Stimulated activated CD8-positive, alpha-beta memory T cell treated with anti-CD3 and anti-CD28 coated beads, Interleukin-4, amount 100 ng/mL, for 4 hours (primary cell): ENCODE measurements around the gene SH3TC1.
A peak's percentile ranks its signal among the peaks of the same experiment; 100 is the strongest.

ENCODE experiments used
- DNase-seq, 2 donors: peaks; one replicate each; pipeline ENCODE4 v3.0.0-alpha.2; 2020; ENCODE audit warnings: low read depth in 2 of 2, low spot score in 1 of 2

Gene SH3TC1

DNA sequence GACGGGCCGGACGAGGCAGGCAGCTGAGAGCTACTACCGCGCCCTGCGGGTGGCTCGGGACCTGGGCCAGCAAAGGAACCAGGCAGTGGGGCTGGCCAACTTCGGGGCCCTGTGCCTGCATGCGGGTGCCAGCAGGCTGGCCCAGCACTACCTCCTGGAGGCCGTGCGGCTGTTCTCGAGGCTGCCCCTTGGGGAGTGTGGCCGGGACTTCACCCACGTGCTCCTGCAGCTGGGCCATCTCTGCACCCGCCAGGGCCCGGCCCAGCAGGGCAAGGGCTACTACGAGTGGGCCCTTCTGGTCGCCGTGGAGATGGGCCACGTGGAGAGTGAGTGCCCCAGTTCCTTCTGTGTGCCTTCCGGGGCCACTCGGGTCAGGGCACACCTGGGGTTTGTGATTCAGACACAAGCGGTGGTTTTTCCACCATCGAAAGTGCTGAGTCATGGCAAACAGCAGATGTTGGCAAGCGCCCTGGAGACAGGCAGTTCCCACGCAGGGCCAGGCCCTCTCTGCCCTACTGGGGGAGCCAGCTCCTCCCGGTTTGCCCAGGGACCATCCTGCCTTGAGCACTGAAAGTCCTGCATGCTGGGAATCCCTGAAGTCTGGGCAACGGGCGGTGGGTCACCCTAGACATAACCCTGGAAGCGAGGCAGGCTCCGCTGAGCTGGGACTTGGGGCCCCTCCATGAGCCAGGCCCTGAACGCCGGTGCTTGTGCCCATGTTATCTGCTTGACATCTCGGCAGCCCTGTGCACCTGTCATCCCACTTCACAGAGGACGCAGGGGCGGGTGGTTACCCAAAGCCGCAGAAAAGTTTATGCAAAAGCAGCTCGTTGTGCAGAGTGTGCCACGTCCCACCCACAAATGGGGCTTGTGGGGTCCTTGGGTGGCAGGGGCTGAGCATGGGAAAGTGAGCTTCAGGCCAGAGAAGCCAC lies 29.5 kb downstream of the SH3TC1 start:
- peak; percentile 51 to 65 for DNase-seq

DNA sequence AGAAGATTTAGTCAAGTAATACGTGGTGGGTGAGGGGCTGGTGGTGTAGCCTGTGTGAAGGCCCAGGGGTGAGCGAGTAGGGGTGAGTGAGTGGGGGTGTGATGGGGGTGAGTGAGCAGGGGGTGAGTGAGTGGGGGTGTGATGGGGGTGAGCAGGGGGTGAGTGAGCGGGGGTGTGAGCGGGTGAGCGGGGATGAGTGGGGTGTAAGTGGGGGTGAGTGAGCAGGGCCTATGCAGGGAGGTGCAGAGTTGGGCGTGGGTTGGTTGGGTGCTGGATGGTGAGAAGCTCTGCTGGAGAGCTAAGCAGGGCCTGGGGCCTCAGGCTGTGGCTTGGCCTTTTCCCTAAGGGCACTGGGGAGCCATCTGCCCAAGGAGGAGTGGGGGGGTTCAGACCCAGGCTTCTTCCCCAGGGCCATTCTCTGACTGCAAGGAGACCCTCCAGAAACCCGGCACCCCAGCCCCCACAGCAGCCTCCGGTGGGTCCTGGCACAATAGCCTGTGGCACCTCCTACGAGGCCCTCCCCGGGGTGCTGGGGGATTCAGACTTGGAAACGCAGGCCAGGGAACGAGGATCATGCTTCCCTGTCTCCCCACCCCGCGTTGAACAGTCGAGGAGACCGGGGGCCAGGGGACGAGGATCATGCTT lies 30.4 kb downstream of the SH3TC1 start:
- peak; percentile 0 to 14 for DNase-seq

DNA sequence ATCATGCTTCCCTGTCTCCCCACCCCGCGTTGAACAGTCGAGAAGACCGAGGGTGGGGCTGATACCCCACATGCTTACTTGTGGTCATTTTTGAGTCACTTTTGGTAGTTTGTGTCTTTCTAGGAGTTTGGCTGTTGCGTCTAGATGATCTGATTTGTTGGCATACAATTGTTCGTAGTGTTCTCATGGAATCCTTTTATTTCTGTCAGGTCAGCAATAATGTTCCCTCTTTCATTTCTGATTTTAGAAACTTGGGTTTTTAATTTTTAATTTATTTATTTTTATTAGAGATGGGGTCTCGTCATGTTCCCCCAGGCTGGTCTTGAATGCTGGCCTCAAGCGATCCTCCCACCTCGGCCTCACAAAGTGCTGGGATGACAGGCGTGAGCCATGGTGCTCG lies 30.9 kb downstream of the SH3TC1 start:
- DNase-seq: no peak

GRCh38 chr4:8230891-8231290 lies 31.8 kb downstream of the SH3TC1 start:
- no peak for DNase-seq

DNA sequence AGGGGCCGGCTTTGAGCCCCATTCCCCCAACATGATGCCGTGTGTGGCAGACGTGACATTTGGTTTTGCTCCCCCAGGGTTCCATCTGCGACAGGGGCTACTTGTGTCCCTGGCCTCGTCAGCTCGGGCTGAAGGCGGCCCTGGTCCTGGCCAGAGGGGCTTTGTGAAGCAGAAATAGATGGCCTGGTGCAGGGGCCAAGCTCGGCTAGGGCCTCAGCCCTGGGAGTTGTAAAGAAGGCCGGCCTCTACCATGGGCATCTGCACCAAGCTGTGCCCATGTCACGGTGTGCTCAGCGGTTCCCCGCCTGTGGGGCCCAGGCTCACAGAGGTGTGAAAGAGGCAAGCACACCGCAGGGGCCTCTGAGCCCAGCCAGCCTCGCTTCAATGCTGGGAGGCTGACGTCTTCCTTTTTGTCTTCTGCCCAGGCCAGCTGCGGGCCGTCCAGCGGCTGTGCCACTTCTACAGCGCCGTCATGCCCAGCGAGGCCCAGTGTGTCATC lies 32.5 kb downstream of the SH3TC1 start:
- DNase-seq: no peak

DNA sequence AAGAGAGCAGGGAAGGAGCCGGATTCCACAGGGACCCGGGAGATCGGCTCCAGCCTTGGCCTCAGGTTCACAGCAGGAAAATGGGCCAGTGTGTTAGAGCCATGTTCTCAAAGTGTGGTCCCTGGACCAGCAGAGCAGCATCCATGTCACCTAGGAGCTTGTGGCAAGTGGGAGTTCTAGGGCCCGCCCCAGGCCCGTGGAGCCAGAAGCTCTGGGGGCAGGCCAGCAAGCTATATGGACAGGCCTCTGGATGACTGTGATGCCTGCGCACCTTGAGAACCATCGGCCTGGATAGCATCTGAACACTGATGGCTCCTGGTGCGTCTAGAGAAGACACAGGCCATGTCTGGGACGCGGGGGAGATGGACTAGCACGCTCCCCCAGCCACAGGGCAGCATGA lies 33.7 kb downstream of the SH3TC1 start:
- no peak for DNase-seq

GRCh38 chr4:8233672-8234484 lies 34.8 kb downstream of the SH3TC1 start:
- no peak for DNase-seq

GRCh38 chr4:8234715-8235114 lies 35.6 kb downstream of the SH3TC1 start:
- no peak for DNase-seq

DNA sequence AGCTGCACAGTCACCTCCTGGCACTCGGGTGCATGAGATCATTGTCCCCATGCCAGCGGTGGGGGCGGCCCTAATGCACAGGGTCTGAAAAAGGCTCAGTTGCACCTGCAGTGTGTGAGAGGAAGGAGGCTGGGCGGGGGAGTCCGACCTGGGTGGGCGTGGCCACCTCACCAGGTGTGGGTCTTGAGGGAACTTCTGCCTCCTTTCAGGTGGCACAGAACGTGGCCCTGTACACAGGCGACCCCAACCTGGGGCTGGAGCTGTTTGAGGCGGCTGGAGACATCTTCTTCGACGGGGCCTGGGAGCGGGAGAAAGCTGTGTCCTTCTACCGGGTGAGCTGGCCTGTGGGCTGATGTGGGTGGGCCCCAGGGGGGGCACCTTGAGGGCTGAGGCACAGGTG lies 36.1 kb downstream of the SH3TC1 start:
- DNase-seq: no peak

GRCh38 chr4:8235686-8236085 lies 36.6 kb downstream of the SH3TC1 start:
- no peak for DNase-seq

DNA sequence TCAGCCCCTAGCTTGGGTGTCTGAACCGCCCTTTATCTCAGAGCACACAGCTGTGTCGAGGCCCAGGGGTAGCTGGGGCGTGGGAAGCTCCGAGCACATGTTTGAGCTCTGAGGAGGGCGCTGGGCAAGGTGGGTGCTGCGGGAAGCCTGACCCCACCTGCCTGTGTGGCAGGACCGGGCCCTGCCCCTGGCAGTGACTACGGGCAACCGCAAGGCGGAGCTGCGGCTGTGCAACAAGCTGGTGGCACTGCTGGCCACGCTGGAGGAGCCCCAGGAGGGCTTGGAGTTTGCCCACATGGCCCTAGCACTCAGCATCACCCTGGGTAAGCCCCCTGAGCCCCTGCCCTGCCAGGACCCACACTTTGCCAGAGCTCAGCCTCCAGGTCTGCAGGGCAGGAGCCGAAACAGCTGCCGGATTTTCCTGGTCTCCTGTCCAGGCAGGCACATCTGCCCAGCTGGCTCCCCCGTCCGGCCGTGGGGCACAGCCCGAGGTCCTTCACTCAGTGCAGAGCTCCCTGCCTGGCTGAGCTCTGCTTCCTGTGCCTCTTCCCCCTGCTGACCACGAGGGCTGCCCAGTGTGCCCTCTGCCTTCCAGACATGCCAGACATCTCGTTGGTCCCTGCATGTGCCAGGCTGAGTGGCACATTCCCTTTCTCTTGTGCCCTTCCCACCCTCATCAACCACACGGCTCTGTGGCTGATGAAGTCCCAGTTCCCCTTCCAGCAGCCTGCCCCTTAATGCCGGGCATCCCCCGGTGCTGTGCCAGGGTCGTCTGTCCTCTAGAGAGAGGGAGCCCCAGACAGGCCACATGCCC lies 37.2 kb downstream of the SH3TC1 start:
- no peak for DNase-seq

GRCh38 chr4:8236920-8237195 lies 37.8 kb downstream of the SH3TC1 start:
- no peak for DNase-seq

- DNase-seq: no peak
Measured at GRCh38 chr4:8237256-8237989, 38.3 kb downstream of the SH3TC1 start.

DNA sequence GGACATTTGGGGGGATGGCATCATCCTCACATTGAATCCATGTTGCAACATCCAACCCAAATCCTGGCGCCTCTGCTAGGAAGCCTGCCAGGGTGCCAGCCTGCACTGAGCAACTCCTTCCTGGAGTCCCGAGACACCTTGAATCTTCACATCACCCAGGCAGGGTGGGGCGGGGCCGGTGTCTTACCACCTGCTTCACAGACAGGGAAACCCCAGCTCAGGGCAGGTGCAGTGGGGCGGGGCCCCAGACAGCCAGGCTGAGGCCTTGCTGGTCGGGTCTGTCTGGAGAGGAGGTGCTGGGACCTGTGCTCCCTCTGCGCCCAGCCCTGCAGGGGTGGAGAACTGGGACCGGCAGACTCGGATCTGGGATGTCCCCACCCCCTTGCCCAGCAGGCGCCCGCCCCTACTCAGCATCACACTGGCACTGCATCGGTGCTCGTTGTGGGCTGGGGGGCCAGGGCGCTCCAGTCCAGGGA lies 39.0 kb downstream of the SH3TC1 start:
- no peak for DNase-seq

DNA sequence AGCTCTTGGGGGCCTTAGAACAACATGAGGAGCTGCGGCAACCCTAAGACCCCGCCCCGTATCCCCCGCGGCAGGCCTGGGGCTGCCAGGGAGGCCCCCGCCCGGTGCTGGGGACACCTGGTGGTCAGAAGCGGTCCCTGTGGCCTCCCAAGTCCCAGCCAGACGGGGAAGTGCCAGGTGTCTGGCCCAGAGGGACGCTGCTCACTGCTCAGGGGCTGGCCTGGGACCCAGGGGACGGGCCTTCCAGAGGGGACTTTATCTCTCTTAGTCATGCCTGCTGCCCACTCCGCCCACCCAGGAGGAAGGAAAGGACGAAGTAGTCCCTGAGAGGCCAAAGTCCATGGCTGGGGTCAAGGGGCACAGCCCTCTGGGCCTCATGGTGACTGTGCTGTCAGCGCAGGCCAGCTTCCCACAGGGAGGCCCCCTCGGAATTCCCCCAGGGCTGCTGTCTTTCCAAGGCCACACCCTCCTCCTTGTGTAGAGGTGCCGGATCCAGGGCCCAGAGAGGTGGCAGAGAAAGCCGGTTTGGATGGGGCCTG lies 39.5 kb downstream of the SH3TC1 start:
- DNase-seq: no peak

DNA sequence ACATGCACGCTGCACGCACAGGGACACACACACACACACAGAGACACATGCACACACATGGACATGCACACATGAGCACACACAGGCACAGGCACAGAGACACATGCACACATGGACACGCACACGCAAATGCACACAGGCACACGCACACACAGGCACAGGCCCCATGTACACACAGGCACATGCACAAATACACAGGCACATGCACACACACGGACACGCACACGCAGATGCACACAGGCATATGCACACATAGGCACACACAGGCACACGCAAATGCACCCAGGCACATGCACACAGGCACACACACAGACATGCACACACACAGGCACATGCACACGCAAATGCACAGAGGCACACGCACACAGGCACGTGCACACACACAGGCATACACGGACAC lies 40.1 kb downstream of the SH3TC1 start:
- no peak for DNase-seq

DNA sequence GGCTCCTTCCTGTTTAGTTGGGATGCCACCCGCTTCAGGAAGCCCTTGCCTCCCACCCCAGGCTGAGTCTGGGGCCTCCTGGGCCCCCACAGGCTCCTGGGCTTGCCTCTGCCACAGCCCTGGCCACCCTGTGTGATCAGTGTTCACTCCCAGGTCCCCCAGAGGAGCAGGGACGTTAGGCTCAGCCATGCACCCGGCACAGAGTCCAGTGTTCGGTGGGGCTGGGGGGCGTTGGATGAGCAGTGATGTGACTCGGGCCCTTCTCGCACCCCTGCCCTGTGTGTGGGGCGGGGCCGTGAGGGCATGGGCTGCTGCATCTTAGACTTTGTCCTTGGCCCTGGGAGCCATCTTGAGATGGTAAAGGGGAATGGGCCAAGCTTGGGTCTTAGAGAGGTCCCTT lies 40.6 kb downstream of the SH3TC1 start:
- DNase-seq: no peak

GRCh38 chr4:8240211-8241041 lies 41.3 kb downstream of the SH3TC1 start:
- no peak for DNase-seq

- DNase-seq: no peak
Measured at GRCh38 chr4:8241211-8241779, 42.2 kb downstream of the SH3TC1 start.
